Heart right ventricle (tissue), 16 donors: ENCODE data around the gene TDRD7. TPM values are rescaled to one million over a fixed set of nuclear protein-coding genes. Genes with fewer than 3 reads are reported as not detected.

ENCODE experiments used
- ATAC-seq, 8 donors: fragments of 200-7000 bp; cut with Tn5 transposase; one replicate each; pipeline ENCODE4 v1.9.1; 2020; ENCODE audit warnings: mild to moderate bottlenecking in 8 of 8, moderate library complexity in 8 of 8, moderate number of reproducible peaks in 1 of 8
- DNase-seq, 2 donors: peaks; one replicate each; pipeline ENCODE4 v3.0.0-alpha.2; 2020
- H3K27ac ChIP-seq, 10 donors: fragments of 200-600 bp; sonication (generic) in 2 of 10; one replicate each; pipeline versions ENCODE4 v1.5.0 to v1.8.0; 2020 to 2022; ENCODE audit warnings: mild to moderate bottlenecking in 3 of 10
- H3K27me3 ChIP-seq, 7 donors: fragments of 200-600 bp; one replicate each; pipeline ENCODE4 v1.8.0; 2021 to 2022; ENCODE audit warnings: mild to moderate bottlenecking in 2 of 7
- H3K36me3 ChIP-seq, 9 donors: fragments of 200-600 bp; sonication (generic) in 1 of 9; one replicate each; pipeline versions ENCODE4 v1.5.0 to v1.8.0; 2020 to 2022; ENCODE audit warnings: mild to moderate bottlenecking in 2 of 9
- H3K4me1 ChIP-seq, 9 donors: fragments of 200-600 bp; sonication (generic) in 1 of 9; one replicate each; pipeline versions ENCODE4 v1.5.0 to v1.8.0; 2020 to 2022; ENCODE audit warnings: mild to moderate bottlenecking in 4 of 9
- H3K4me3 ChIP-seq, 10 donors: fragments of 200-600 bp; sonication (generic) in 2 of 10; one replicate each; pipeline versions ENCODE4 v1.5.0 to v1.8.0; 2020 to 2022; ENCODE audit warnings: mild to moderate bottlenecking in 7 of 10, moderate library complexity in 2 of 10
- H3K9me3 ChIP-seq, 11 donors: fragments of 200-600 bp in 10 of 11; sonication (generic) in 2 of 11; one replicate each; pipeline versions ENCODE4 v1.5.0 to v1.8.0; 2013 to 2022; ENCODE audit warnings: mild to moderate bottlenecking in 2 of 11, control low read depth in 1 of 11, moderate library complexity in 1 of 11
- CTCF ChIP-seq, 9 donors: fragments of 200-600 bp; sonication (generic) in 2 of 9; IDR thresholded peaks; one replicate each; pipeline versions ENCODE4 v1.5.0 to v1.8.0; 2021 to 2022; ENCODE audit warnings: antibody characterized with exemption in 9 of 9, mild to moderate bottlenecking in 5 of 9, moderate library complexity in 1 of 9
- WGBS, 2 donors: extraction: QIAGEN DNeasy Blood & Tissue Kit; methylation state at CpG; one replicate each; pipeline ENCODE4 v1.1.7; 2013; ENCODE audit warnings: inconsistent platforms in 1 of 2; 5-methylcytosine and 5-hydroxymethylcytosine counted together
- intact Hi-C, 10 donors: fragments of 100-400 bp; cut with DNase I; formaldehyde crosslinking; loops; one replicate each; pipeline versions ENCODE4 v1.11.1 to v1.14.2; 2022
- polyA plus RNA-seq, 2 donors: library from polyadenylated mRNA; stranded (reverse); fragments of 200-250 nt; gene quantifications; one replicate each; pipeline ENCODE4 v1.2.3, GENCODE V29; 2013
- total RNA-seq, 10 donors: library from RNA; stranded (reverse); fragmentation: NEBNext Ultra II Directional in 3 of 10; extraction: Animal tissue kit (Norgen Biotek cat#: 25700) in 3 of 10; gene quantifications; one replicate each; pipeline versions ENCODE4 v1.2.1 to v1.2.4, GENCODE V29; 2021 to 2023
- donor health status: Arrhythmogenic right ventricular cardiomyopathy.
- donor health status: ischemic (EF 13 %, LVEDD 7.1; RV severe dilation, severe dysfunction).
- donor health status: healthy with polysubstance abuse.
- donor health status: DM: no; HTN: yes; CAD: no.
- donor health status: DM: no; HTN: no; CAD: no.
- donor health status: ischemic (EF 25% LVEDD 6.9; RV normal size, moderate dysfunction).
- donor health status: ischemic (EF 25% LVEDD 5.7; RV mildly dilated, moderate dysfunction).
- donor health status: healthy.
- donor health status: DM: yes; HTN: yes; CAD: no.
- donor health status: Ischemic cardiomyopathy.
- donor health status: ischemic (EF 35%, LVEDD 5.7; RV mildly dilated, moderate dysfunction).
- donor health status: nonischemic (EF 11% LVEDD 7.7; RV severe dilation, severe dysfunction).
- donor health status: DM: yes; HTN: yes; CAD: no.
- donor health status: PGD.
- donor health status: ischemic (EF 29% LVEDD 5.4; RV normal size, mild dysfunction).
- donor health status: nonischemic (EF 23%, LVEDD 6.1; RV moderate dilation, normal function).

TDRD7 gene
- total and polyA plus RNA-seq, 12 donors: 4.0 to 12.8 (median 8.0) TPM

GRCh38 chr9:97527626-97528528, 116.0 kb downstream of the TDRD7 start:
- DNase-seq: no peak
- Histone ChIP-seq H3K27me3 (no peaks in the 10 kb centered on the region), H3K27ac (peak overlapping the region in 9 of 10 donors; percentile 13 to 85 (median 76)), H3K9me3 (no peaks in the 10 kb centered on the region), H3K4me3 (no peak overlapping the region), H3K36me3 (peaks cover 0 to 33% (median 0%) of the 10 kb centered on the region in 9 donors), H3K4me1 (peaks cover 13 to 70% (median 38%) of the 10 kb centered on the region in 9 donors)
- TF ChIP-seq CTCF (IDR thresholded peaks at IDR 0.05): no peak
- WGBS, 2 donors: 62 to 69% methylated on average over 18 of the region's 18 CpGs
- intact Hi-C loops: loop anchor here in 1 of 10 donors (1.0 kb wide), 1 partner anchor 29 kb away; no protein-coding TSS in a partner anchor
- peak in 3 of 8 donors; percentile 3 to 12 (median 5) for ATAC-seq

GRCh38 chr9:97528529-97529230, 116.8 kb downstream of the TDRD7 start:
- H3K4me3 ChIP-seq: no peak overlapping the region
- intact Hi-C loops: loop anchor here in 1 of 10 donors (1.0 kb wide), 1 partner anchor 29 kb away; no protein-coding TSS in a partner anchor
- peaks cover 0 to under 1% (median 0%) of the 10 kb centered on the region in 11 donors for H3K9me3 ChIP-seq
- no peaks in the 10 kb centered on the region for H3K27me3 ChIP-seq
- DNase-seq (peak in 1 of 2 donors; percentile 41), ATAC-seq (peak; percentile 28 to 75 (median 62))
- H3K4me1 ChIP-seq: peaks cover 13 to 65% (median 35%) of the 10 kb centered on the region in 9 donors
- no peak for TF ChIP-seq CTCF (IDR thresholded peaks at IDR 0.05)
- H3K27ac ChIP-seq: peak overlapping the region; percentile 13 to 85 (median 78)
- WGBS, 2 donors: 64 to 69% methylated on average over 8 of the region's 8 CpGs
- peaks cover 0 to 33% (median 0%) of the 10 kb centered on the region in 9 donors for H3K36me3 ChIP-seq

GRCh38 chr9:97529363-97530076, 117.6 kb downstream of the TDRD7 start:
- peaks cover 0 to 40% (median 0%) of the 10 kb centered on the region in 9 donors for H3K36me3 ChIP-seq
- peak in 1 of 2 donors; percentile 79 for DNase-seq
- H3K27me3 ChIP-seq: no peaks in the 10 kb centered on the region
- H3K4me1 ChIP-seq: peaks cover 13 to 65% (median 35%) of the 10 kb centered on the region in 9 donors
- 13 to 30% methylated on average over 11 of the region's 11 CpGs for WGBS, 2 donors
- peak; percentile 70 to 91 (median 88) for ATAC-seq
- H3K27ac ChIP-seq: peak overlapping the region; percentile 18 to 85 (median 78)
- peaks cover 0 to 7% (median 0%) of the 10 kb centered on the region in 11 donors for H3K9me3 ChIP-seq
- H3K4me3 ChIP-seq: no peak overlapping the region
- intact Hi-C loops: no loop called here
- TF ChIP-seq CTCF (IDR thresholded peaks at IDR 0.05): no peak
